Measurements from ENCODE around the gene ACTA2.

Gene ACTA2

GRCh38 chr10:88938938-88939337 is 13.6 kb downstream of the ACTA2 start:
- CTCF ChIA-PET: interaction anchor here (0.7 to 8.2 kb wide), 3 partner anchors 53 to 103 kb away, joined by 4 to 277 read pairs (median 12); partner anchors contain the start of gene FAS
- POLR2A ChIA-PET: no interaction called here
- no peak overlapping the region for H3K4me3 ChIP-seq (ENCODE audit: low read depth, low read length)
- no peak for DNase-seq (ENCODE audit: low read depth, low spot score)
- TF ChIP-seq CTCF (IDR thresholded peaks at IDR 0.05; ENCODE audit: insufficient read depth, low read length, missing control alignments): no peak

- ChIA-PET CTCF (interaction anchor here (0.7 to 15.5 kb wide), 10 partner anchors 40 to 373 kb away, joined by 3 to 1009 read pairs (median 5); partner anchors contain the start of gene FAS), POLR2A (interaction anchor here (0.7 kb wide), 1 partner anchor 61 kb away, joined by 3 read pairs; no protein-coding TSS in a partner anchor)
- TF ChIP-seq CTCF (IDR thresholded peaks at IDR 0.05; ENCODE audit: insufficient read depth, low read length, missing control alignments): no peak
- DNase-seq (ENCODE audit: low read depth, low spot score): no peak
- no peak overlapping the region for H3K4me3 ChIP-seq (ENCODE audit: low read depth, low read length)
Observed at GRCh38 chr10:88938039-88938438, 14.5 kb downstream of the ACTA2 start.

- POLR2A ChIA-PET: interaction anchor here (0.9 kb wide), 1 partner anchor 54 kb away, joined by 3 read pairs; the partner anchor contains the start of gene FAS
- DNase-seq (ENCODE audit: low read depth, low spot score): no peak
- no peak overlapping the region for H3K4me3 ChIP-seq (ENCODE audit: low read depth, low read length)
- no peak for TF ChIP-seq CTCF (IDR thresholded peaks at IDR 0.05; ENCODE audit: insufficient read depth, low read length, missing control alignments)
- CTCF ChIA-PET: interaction anchor here (0.6 to 15.5 kb wide), 16 partner anchors 24 to 372 kb away, joined by 3 to 1009 read pairs (median 4); partner anchors contain the start of gene FAS
Observed at GRCh38 chr10:88936656-88937055, 15.9 kb downstream of the ACTA2 start.

- CTCF ChIA-PET: interaction anchor here (0.6 to 15.5 kb wide), 48 partner anchors 11 to 372 kb away, joined by 3 to 1009 read pairs (median 5); partner anchors contain the start of genes ANKRD22, CH25H and FAS
- DNase-seq (ENCODE audit: low read depth, low spot score): no peak
- TF ChIP-seq CTCF (IDR thresholded peaks at IDR 0.05; ENCODE audit: insufficient read depth, low read length, missing control alignments): peak; percentile 81
- POLR2A ChIA-PET: interaction anchor here (1.0 kb wide), 1 partner anchor 284 kb away, joined by 3 read pairs; no protein-coding TSS in a partner anchor
- H3K4me3 ChIP-seq (ENCODE audit: low read depth, low read length): no peak overlapping the region
Observed at GRCh38 chr10:88934900-88935672, 17.5 kb downstream of the ACTA2 start.

- ChIA-PET CTCF (interaction anchor here (0.9 to 15.5 kb wide), 54 partner anchors 9 to 374 kb away, joined by 3 to 1009 read pairs (median 8); partner anchors contain the start of genes ANKRD22, CH25H, FAS and STAMBPL1), POLR2A (interaction anchor here (1.0 to 3.2 kb wide), 4 partner anchors 12 to 98 kb away, joined by 4 to 21 read pairs (median 6); partner anchors contain the start of gene FAS)
- H3K4me3 ChIP-seq (ENCODE audit: low read depth, low read length): no peak overlapping the region
- no peak for TF ChIP-seq CTCF (IDR thresholded peaks at IDR 0.05; ENCODE audit: insufficient read depth, low read length, missing control alignments)
- no peak for DNase-seq (ENCODE audit: low read depth, low spot score)
Observed at GRCh38 chr10:88933564-88933963, 19.0 kb downstream of the ACTA2 start.
